PC-3 (cell line): ENCODE data around the gene SLC12A9. TPM values are rescaled to one million over a fixed set of nuclear protein-coding genes. Genes with fewer than 3 reads are reported as not detected.
"Not testable (repeated sequence)": the region's sequence is repeated elsewhere in the genome, so short reads cannot be mapped to it uniquely, and the experiment has no call there.

Experiments used
- ATAC-seq: fragments of 200-7000 bp; cut with Tn5 transposase; 2 replicates; pipeline ENCODE4 v1.9.1; 2020; ENCODE audit warnings: mild to moderate bottlenecking, moderate library complexity
- BruUV-seq: library from RNA; stranded (reverse); fragments of 400-500 nt; replicated peaks from 2 replicates; lab custom pipeline; 2021; lab: Mats Ljungman, UMichigan
- CTCF ChIA-PET: fragments of 300-600 bp; sonication (Branson Sonifier 250); formaldehyde crosslinking; loops from one replicate; lab custom pipeline; 2022; ENCODE audit warnings: antibody characterized with exemption; lab: Charles Lee
- POLR2A ChIA-PET: fragments of 300-600 bp; sonication (Branson Sonifier 250); formaldehyde crosslinking; loops from one replicate; lab custom pipeline; 2022; ENCODE audit warnings: antibody characterized with exemption; ENCODE audit not compliant: unreplicated experiment; lab: Charles Lee
- DNase-seq: peaks from one replicate; pipeline ENCODE4 v3.0.0-alpha.2; 2015
- H2AFZ ChIP-seq: fragments of 300-600 bp; sonication (generic); 2 replicates; pipeline ENCODE4 v1.6.0; 2016; ENCODE audit warnings: antibody characterized with exemption, low read length
- H3F3A ChIP-seq: fragments of 300-600 bp; sonication (generic); one replicate; pipeline ENCODE4 v1.6.0; 2017; ENCODE audit warnings: antibody characterized with exemption, low read length, control low read depth, mild to moderate bottlenecking; ENCODE audit not compliant: unreplicated experiment
- H3K27ac ChIP-seq: fragments of 300-600 bp; sonication (generic); 2 replicates; pipeline ENCODE4 v1.5.1; 2016; ENCODE audit warnings: mild to moderate bottlenecking, low read length
- H3K27me3 ChIP-seq: fragments of 300-600 bp; sonication (generic); 2 replicates; pipeline ENCODE4 v1.6.1; 2016; ENCODE audit warnings: low read length, mixed read lengths
- H3K36me3 ChIP-seq: fragments of 300-600 bp; sonication (generic); 2 replicates; pipeline ENCODE4 v1.6.1; 2016; ENCODE audit warnings: low read depth, mixed run types, low read length, mixed read lengths
- H3K4me1 ChIP-seq: fragments of 300-600 bp; sonication (generic); 2 replicates; pipeline ENCODE4 v1.5.1; 2016; ENCODE audit warnings: low read length; ENCODE audit not compliant: insufficient read depth
- H3K4me2 ChIP-seq: fragments of 300-600 bp; sonication (generic); 2 replicates; pipeline ENCODE4 v1.6.0; 2016; ENCODE audit warnings: low read length
- H3K4me3 ChIP-seq: fragments of 300-600 bp; sonication (generic); 2 replicates; pipeline ENCODE4 v1.5.1; 2016; ENCODE audit warnings: mild to moderate bottlenecking, low read length, mixed read lengths
- H3K79me2 ChIP-seq: fragments of 300-600 bp; sonication (generic); 2 replicates; pipeline ENCODE4 v1.6.1; 2017; ENCODE audit warnings: low read length, mixed read lengths
- H3K9ac ChIP-seq: fragments of 300-600 bp; sonication (generic); 2 replicates; pipeline ENCODE4 v1.6.0; 2016; ENCODE audit warnings: mild to moderate bottlenecking, low read length
- H3K9me2 ChIP-seq: fragments of 300-600 bp; sonication (generic); replicated peaks from 2 replicates; pipeline ENCODE4 v1.6.1; 2016; ENCODE audit warnings: mixed run types, low read length, mixed read lengths
- H3K9me3 ChIP-seq: fragments of 300-600 bp; sonication (generic); 2 replicates; pipeline ENCODE4 v1.6.1; 2016; ENCODE audit warnings: low read length, mixed read lengths
- H4K20me1 ChIP-seq: fragments of 300-600 bp; sonication (generic); 2 replicates; pipeline ENCODE4 v1.6.1; 2016; ENCODE audit warnings: low read length, mixed read lengths
- EZH2 ChIP-seq: fragments of 300-600 bp; sonication (generic); IDR thresholded peaks from one replicate; pipeline ENCODE4 v1.6.1; 2017; ENCODE audit warnings: antibody characterized with exemption, mild to moderate bottlenecking, low read length; ENCODE audit not compliant: unreplicated experiment
- EZH2phosphoT487 ChIP-seq: fragments of 300-600 bp; sonication (generic); IDR thresholded peaks from 2 replicates; pipeline ENCODE4 v1.6.1; 2018; ENCODE audit warnings: mild to moderate bottlenecking, antibody characterized with exemption, low read length, borderline replicate concordance
- intact Hi-C: fragments of 100-400 bp; cut with micrococcal nuclease; formaldehyde crosslinking; loops from 2 replicates; pipeline ENCODE4 v1.9.0; 2023
- total RNA-seq: library from RNA; depleted of rRNA; stranded (reverse); fragments of >200 nt; gene quantifications from 2 replicates; pipeline ENCODE4 v1.2.3, GENCODE V29; 2014
- TF ChIP-seq, protein P1 (sequence below): fragments of 300-600 bp; sonication (generic); conservative IDR thresholded peaks from 2 replicates; pipeline ENCODE4 v1.5.1; 2017; ENCODE audit warnings: antibody characterized with exemption, low read depth, mild to moderate bottlenecking, low read length

Gene SLC12A9
- total RNA-seq, 1 experiment from 2014 or later, result 31.2 TPM

DNA sequence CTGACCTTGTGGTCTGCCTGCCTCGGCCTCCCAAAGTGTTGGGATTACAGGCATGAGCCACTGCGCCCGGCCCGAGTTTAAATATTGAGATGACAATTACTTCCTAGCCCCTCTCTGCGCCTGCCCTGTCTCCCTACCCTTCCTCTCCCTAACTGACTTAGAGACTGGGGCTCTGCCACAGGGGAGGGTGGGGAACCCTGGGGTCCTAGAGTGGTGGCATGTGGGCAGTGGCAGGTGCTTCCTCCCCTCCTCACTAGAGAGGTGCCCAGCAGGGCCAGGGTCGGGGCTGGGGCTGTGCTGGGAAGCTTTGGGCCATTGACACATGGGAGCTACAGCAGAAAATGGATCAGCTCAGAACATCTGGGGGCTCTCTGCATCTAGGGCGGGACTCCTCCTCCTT, 50.1 kb downstream of the SLC12A9 start:
- Histone ChIP-seq H4K20me1 (no peaks in the 10 kb centered on the region), H3K36me3 (no peaks in the 10 kb centered on the region), H3K4me3 (no peak overlapping the region), H3K4me2 (no peak overlapping the region), H3K9me3 (no peaks in the 10 kb centered on the region), H3K27ac (no peak overlapping the region), H2AFZ (no peak overlapping the region), H3F3A (no peaks in the 10 kb centered on the region), H3K79me2 (no peaks in the 10 kb centered on the region), H3K9ac (no peak overlapping the region), H3K27me3 (no peaks in the 10 kb centered on the region), H3K4me1 (no peaks in the 10 kb centered on the region), H3K9me2 (no peaks in the 10 kb centered on the region)
- BruUV-seq, result no TSS peak
- no peak for ATAC-seq
- ChIA-PET CTCF (no interaction called here), POLR2A (no interaction called here)
- intact Hi-C loops, result no loop called here
- DNase-seq, result no peak
- TF ChIP-seq EZH2phosphoT487, result no peak
- TF ChIP-seq EZH2, result no peak
- TF ChIP-seq, protein P1, sequence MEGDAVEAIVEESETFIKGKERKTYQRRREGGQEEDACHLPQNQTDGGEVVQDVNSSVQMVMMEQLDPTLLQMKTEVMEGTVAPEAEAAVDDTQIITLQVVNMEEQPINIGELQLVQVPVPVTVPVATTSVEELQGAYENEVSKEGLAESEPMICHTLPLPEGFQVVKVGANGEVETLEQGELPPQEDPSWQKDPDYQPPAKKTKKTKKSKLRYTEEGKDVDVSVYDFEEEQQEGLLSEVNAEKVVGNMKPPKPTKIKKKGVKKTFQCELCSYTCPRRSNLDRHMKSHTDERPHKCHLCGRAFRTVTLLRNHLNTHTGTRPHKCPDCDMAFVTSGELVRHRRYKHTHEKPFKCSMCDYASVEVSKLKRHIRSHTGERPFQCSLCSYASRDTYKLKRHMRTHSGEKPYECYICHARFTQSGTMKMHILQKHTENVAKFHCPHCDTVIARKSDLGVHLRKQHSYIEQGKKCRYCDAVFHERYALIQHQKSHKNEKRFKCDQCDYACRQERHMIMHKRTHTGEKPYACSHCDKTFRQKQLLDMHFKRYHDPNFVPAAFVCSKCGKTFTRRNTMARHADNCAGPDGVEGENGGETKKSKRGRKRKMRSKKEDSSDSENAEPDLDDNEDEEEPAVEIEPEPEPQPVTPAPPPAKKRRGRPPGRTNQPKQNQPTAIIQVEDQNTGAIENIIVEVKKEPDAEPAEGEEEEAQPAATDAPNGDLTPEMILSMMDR, result no peak

DNA sequence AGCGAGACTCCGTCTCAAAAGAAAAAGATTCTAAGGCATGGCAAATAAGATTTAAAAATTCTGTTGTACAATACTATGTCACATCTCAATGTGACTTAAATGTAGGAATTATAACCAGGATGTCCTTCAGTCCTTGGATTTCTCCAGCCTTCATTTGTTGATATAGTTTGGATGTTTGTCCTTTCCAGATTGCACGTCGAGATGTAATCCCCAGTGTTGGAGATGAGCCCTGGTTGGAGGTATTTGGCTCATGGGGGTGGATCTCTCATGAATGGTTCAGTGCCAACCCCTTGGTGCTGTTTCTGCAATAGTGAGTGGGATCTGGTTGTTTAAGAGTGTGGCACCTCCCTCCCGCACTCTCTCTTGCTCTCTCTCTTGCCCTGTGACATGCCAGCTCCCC, 56.0 kb downstream of the SLC12A9 start:
- no peaks in the 10 kb centered on the region for H3K79me2 ChIP-seq
- no peaks in the 10 kb centered on the region for H4K20me1 ChIP-seq
- TF ChIP-seq, protein P1, result no peak
- no peak for TF ChIP-seq EZH2phosphoT487
- TF ChIP-seq EZH2, result no peak
- intact Hi-C loops, result no loop called here
- H3K4me2 ChIP-seq, result no peak overlapping the region
- no peak overlapping the region for H3K9ac ChIP-seq
- ATAC-seq, result no peak
- H3K9me2 ChIP-seq, result no peaks in the 10 kb centered on the region
- no peak for DNase-seq
- no peak overlapping the region for H2AFZ ChIP-seq
- no peaks in the 10 kb centered on the region for H3K36me3 ChIP-seq
- CTCF ChIA-PET, result no interaction called here
- H3K4me1 ChIP-seq, result no peaks in the 10 kb centered on the region
- no peaks in the 10 kb centered on the region for H3F3A ChIP-seq
- H3K9me3 ChIP-seq, result no peaks in the 10 kb centered on the region
- POLR2A ChIA-PET, result no interaction called here
- BruUV-seq, result no TSS peak
- H3K4me3 ChIP-seq, result no peak overlapping the region
- H3K27me3 ChIP-seq, result no peaks in the 10 kb centered on the region
- no peak overlapping the region for H3K27ac ChIP-seq

GRCh38 chr7:100910443-100910842, 57.9 kb downstream of the SLC12A9 start:
- H3K27me3 ChIP-seq, H3K9me2 ChIP-seq, H3K36me3 ChIP-seq, H3K9me3 ChIP-seq, DNase-seq, H3K4me3 ChIP-seq, H3K79me2 ChIP-seq, H3K4me1 ChIP-seq, POLR2A ChIA-PET, ATAC-seq, H2AFZ ChIP-seq, intact Hi-C loops, BruUV-seq, H3F3A ChIP-seq, H3K4me2 ChIP-seq, CTCF ChIA-PET, H4K20me1 ChIP-seq, H3K9ac ChIP-seq, H3K27ac ChIP-seq: not testable (repeated sequence)
